HUES6 (cell line): ENCODE data around the gene AGBL4.

Experiments used
- H3K27ac ChIP-seq: 2 replicates; pipeline ENCODE4 v1.7.0; 2013; ENCODE audit warnings: low read depth, mild to moderate bottlenecking, low read length, inconsistent platforms
- H3K27me3 ChIP-seq: 2 replicates; pipeline ENCODE4 v1.6.1; 2013; ENCODE audit warnings: low read length; ENCODE audit not compliant: control insufficient read depth, insufficient read depth
- H3K36me3 ChIP-seq: 2 replicates; pipeline ENCODE4 v1.6.1; 2013; ENCODE audit warnings: low read length; ENCODE audit not compliant: control insufficient read depth, insufficient read depth
- H3K4me1 ChIP-seq: 2 replicates; pipeline ENCODE4 v1.6.1; 2013; ENCODE audit warnings: low read length; ENCODE audit not compliant: control insufficient read depth, insufficient read depth
- H3K4me3 ChIP-seq: 2 replicates; pipeline ENCODE4 v1.5.1; 2013; ENCODE audit warnings: low read depth, low read length
- H3K9ac ChIP-seq: one replicate; pipeline ENCODE4 v1.6.1; 2013; ENCODE audit warnings: mild to moderate bottlenecking, low read length
- H3K9me3 ChIP-seq: 2 replicates; pipeline ENCODE4 v1.6.1; 2013; ENCODE audit warnings: low read depth, low read length; ENCODE audit not compliant: control insufficient read depth, insufficient read depth

AGBL4 gene

GRCh38 chr1:48873944-48874343 lies 1149.8 kb downstream of the AGBL4 start:
- no peaks in the 10 kb centered on the region for H3K36me3 ChIP-seq
- H3K4me3 ChIP-seq: 0 out of 2 replicates have a peak overlapping the region, but pooled peaks have one; percentile 9
- H3K9me3 ChIP-seq: no peaks in the 10 kb centered on the region
- H3K9ac ChIP-seq: no peak overlapping the region
- no peak overlapping the region for H3K27ac ChIP-seq
- H3K4me1 ChIP-seq: peaks cover 42% of the 10 kb centered on the region
- H3K27me3 ChIP-seq: no peaks in the 10 kb centered on the region

- no peak overlapping the region for H3K9ac ChIP-seq
- H3K27me3 ChIP-seq: no peaks in the 10 kb centered on the region
- no peaks in the 10 kb centered on the region for H3K9me3 ChIP-seq
- no peak overlapping the region for H3K4me3 ChIP-seq
- peaks cover 29% of the 10 kb centered on the region for H3K4me1 ChIP-seq
- no peaks in the 10 kb centered on the region for H3K36me3 ChIP-seq
- H3K27ac ChIP-seq: no peak overlapping the region
These were observed 1153.2 kb downstream of the AGBL4 start for GRCh38 chr1:48870596-48870995.

- H3K9me3 ChIP-seq: no peaks in the 10 kb centered on the region
- H3K27me3 ChIP-seq: no peaks in the 10 kb centered on the region
- no peak overlapping the region for H3K27ac ChIP-seq
- H3K4me3 ChIP-seq: no peak overlapping the region
- no peak overlapping the region for H3K9ac ChIP-seq
- H3K4me1 ChIP-seq: peaks cover 16% of the 10 kb centered on the region
- no peaks in the 10 kb centered on the region for H3K36me3 ChIP-seq
These were observed 1154.4 kb downstream of the AGBL4 start for GRCh38 chr1:48869116-48869893.

- H3K4me1 ChIP-seq: peaks cover under 1% of the 10 kb centered on the region; the same call in 1 of the 2 replicates
- H3K36me3 ChIP-seq: no peaks in the 10 kb centered on the region
- peaks cover 7% of the 10 kb centered on the region for H3K9me3 ChIP-seq
- no peak overlapping the region for H3K9ac ChIP-seq
- no peak overlapping the region for H3K4me3 ChIP-seq
- H3K27me3 ChIP-seq: no peaks in the 10 kb centered on the region
- H3K27ac ChIP-seq: no peak overlapping the region
These were observed 1158.8 kb downstream of the AGBL4 start for GRCh38 chr1:48864913-48865312.

- Histone ChIP-seq H3K9me3 (peaks cover 7% of the 10 kb centered on the region), H3K27ac (no peak overlapping the region), H3K27me3 (no peaks in the 10 kb centered on the region), H3K4me3 (no peak overlapping the region), H3K36me3 (no peaks in the 10 kb centered on the region), H3K9ac (no peak overlapping the region), H3K4me1 (no peaks in the 10 kb centered on the region)
These were observed 1164.3 kb downstream of the AGBL4 start for GRCh38 chr1:48859456-48859855.

- H3K4me1 ChIP-seq: no peaks in the 10 kb centered on the region
These were observed 1165.4 kb downstream of the AGBL4 start for GRCh38 chr1:48858200-48858920.

GRCh38 chr1:48853006-48853405 lies 1170.7 kb downstream of the AGBL4 start:
- no peaks in the 10 kb centered on the region for H3K4me1 ChIP-seq
- H3K9ac ChIP-seq: no peak overlapping the region
- no peaks in the 10 kb centered on the region for H3K36me3 ChIP-seq
- no peaks in the 10 kb centered on the region for H3K9me3 ChIP-seq
- H3K27ac ChIP-seq: no peak overlapping the region
- no peaks in the 10 kb centered on the region for H3K27me3 ChIP-seq
- H3K4me3 ChIP-seq: no peak overlapping the region

More at GRCh38 chr1:48858200-48858920, 1165.4 kb downstream of the AGBL4 start:
- no peak overlapping the region for H3K9ac ChIP-seq
- H3K36me3 ChIP-seq: no peaks in the 10 kb centered on the region
- no peaks in the 10 kb centered on the region for H3K27me3 ChIP-seq
- H3K4me3 ChIP-seq: no peak overlapping the region
- no peak overlapping the region for H3K27ac ChIP-seq
- H3K9me3 ChIP-seq: peaks cover 7% of the 10 kb centered on the region

- Histone ChIP-seq H3K4me1 (no peaks in the 10 kb centered on the region), H3K27ac (no peak overlapping the region), H3K36me3 (no peaks in the 10 kb centered on the region), H3K9ac (no peak overlapping the region), H3K9me3 (no peaks in the 10 kb centered on the region), H3K4me3 (no peak overlapping the region), H3K27me3 (no peaks in the 10 kb centered on the region)
These were observed 1172.1 kb downstream of the AGBL4 start for GRCh38 chr1:48851638-48852037.

- Histone ChIP-seq H3K27ac (no peak overlapping the region), H3K36me3 (no peaks in the 10 kb centered on the region), H3K9ac (no peak overlapping the region), H3K27me3 (no peaks in the 10 kb centered on the region), H3K4me3 (no peak overlapping the region), H3K4me1 (no peaks in the 10 kb centered on the region), H3K9me3 (no peaks in the 10 kb centered on the region)
These were observed 1175.7 kb downstream of the AGBL4 start for GRCh38 chr1:48848035-48848434.

- no peak overlapping the region for H3K27ac ChIP-seq
- no peak overlapping the region for H3K9ac ChIP-seq
- H3K4me1 ChIP-seq: no peaks in the 10 kb centered on the region
- H3K27me3 ChIP-seq: no peaks in the 10 kb centered on the region
- no peak overlapping the region for H3K4me3 ChIP-seq
- H3K36me3 ChIP-seq: no peaks in the 10 kb centered on the region
- no peaks in the 10 kb centered on the region for H3K9me3 ChIP-seq
These were observed 1177.3 kb downstream of the AGBL4 start for GRCh38 chr1:48846441-48846840.

- no peak overlapping the region for H3K9ac ChIP-seq
- H3K4me3 ChIP-seq: no peak overlapping the region
- no peaks in the 10 kb centered on the region for H3K27me3 ChIP-seq
- H3K36me3 ChIP-seq: no peaks in the 10 kb centered on the region
- no peaks in the 10 kb centered on the region for H3K9me3 ChIP-seq
- H3K4me1 ChIP-seq: no peaks in the 10 kb centered on the region
- H3K27ac ChIP-seq: no peak overlapping the region
These were observed 1179.6 kb downstream of the AGBL4 start for GRCh38 chr1:48844187-48844586.
